GM12878 (cell line): Measurements from ENCODE around the gene S100B. TPM values are rescaled to one million over a fixed set of nuclear protein-coding genes. Genes with fewer than 3 reads are reported as not detected.

ENCODE experiments used
- ATAC-seq: fragments of 200-7000 bp; cut with Tn5 transposase; 3 replicates; pipeline ENCODE4 v1.9.1; 2020; ENCODE audit warnings: mild to moderate bottlenecking, moderate library complexity
- BruUV-seq: library from RNA; stranded (reverse); fragments of 400-500 nt; replicated peaks from 2 replicates; lab custom pipeline; 2021; lab: Mats Ljungman, UMichigan
- CTCF ChIA-PET: fragments of 300-600 bp; sonication (Branson Sonifier 250); formaldehyde crosslinking; extraction: SDS; loops from one replicate; lab custom pipeline; 2021; ENCODE audit warnings: inconsistent platforms; lab: Yijun Ruan, JAX
- POLR2A ChIA-PET: fragments of 350-600 bp; formaldehyde crosslinking; extraction: SDS; loops from one replicate; lab custom pipeline; 2021; ENCODE audit warnings: inconsistent platforms; lab: Charles Lee
- RAD21 ChIA-PET: fragments of 300-600 bp; sonication (Branson Sonifier 250); formaldehyde crosslinking; loops from one replicate; lab custom pipeline; 2023; ENCODE audit warnings: antibody characterized with exemption; ENCODE audit not compliant: unreplicated experiment; lab: Charles Lee
- SMC1A ChIA-PET: fragments of 300-600 bp; sonication (Branson Sonifier 250); formaldehyde crosslinking; loops from one replicate; lab custom pipeline; 2023; ENCODE audit not compliant: unreplicated experiment, uncharacterized antibody; lab: Charles Lee
- DNase-seq: peaks from one replicate; pipeline ENCODE4 v3.0.0-alpha.2; 2011; ENCODE audit warnings: low read depth, low spot score
- FAIRE-seq: peaks from 3 replicates; lab custom pipeline; 2011; peaks lifted over from hg19 to GRCh38; lab: Jason Lieb, UNC
- H2AFZ ChIP-seq: 2 replicates; pipeline ENCODE4 v1.6.0; 2011; ENCODE audit warnings: low read depth, low read length, control low read depth; ENCODE audit not compliant: control insufficient read depth
- H3K27ac ChIP-seq: 2 replicates; pipeline ENCODE4 v1.5.1; 2011; ENCODE audit warnings: control low read depth; ENCODE audit not compliant: control insufficient read depth, insufficient read depth
- H3K27me3 ChIP-seq, 2 experiments: replicated peaks in 1 of 2; 2 replicates each; pipeline versions ENCODE4 v1.6.0 to v1.6.1; 2011; ENCODE audit warnings: low read length in 1 of 2; ENCODE audit not compliant: control insufficient read depth in 2 of 2, insufficient read depth in 2 of 2
- H3K36me3 ChIP-seq, 2 experiments: 2 replicates each; pipeline ENCODE4 v1.5.1; 2011; ENCODE audit warnings: low read length in 1 of 2; ENCODE audit not compliant: control insufficient read depth in 2 of 2, insufficient read depth in 2 of 2
- H3K4me1 ChIP-seq: 2 replicates; pipeline ENCODE4 v1.6.1; 2011; ENCODE audit warnings: mild to moderate bottlenecking, low read length, moderate library complexity, mixed read lengths; ENCODE audit not compliant: control insufficient read depth, insufficient read depth
- H3K4me2 ChIP-seq: 2 replicates; pipeline ENCODE4 v1.6.0; 2011; ENCODE audit warnings: control low read depth; ENCODE audit not compliant: control insufficient read depth, insufficient read depth
- H3K4me3 ChIP-seq: fragments of 200-600 bp; sonication (generic); 2 replicates; pipeline ENCODE4 v1.5.1; 2016
- H3K79me2 ChIP-seq: 2 replicates; pipeline ENCODE4 v1.6.0; 2011; ENCODE audit warnings: low read length; ENCODE audit not compliant: control insufficient read depth, insufficient read depth
- H3K9ac ChIP-seq: 2 replicates; pipeline ENCODE4 v1.8.0; 2011; ENCODE audit warnings: low read length, control low read depth, mixed read lengths; ENCODE audit not compliant: control insufficient read depth, insufficient read depth
- H3K9me3 ChIP-seq: replicated peaks from 3 replicates; pipeline ENCODE4 v1.5.1; 2011; ENCODE audit warnings: mild to moderate bottlenecking, low read length; ENCODE audit not compliant: control insufficient read depth, insufficient read depth
- H4K20me1 ChIP-seq: 2 replicates; pipeline ENCODE4 v1.6.0; 2011; ENCODE audit not compliant: control insufficient read depth, insufficient read depth
- CBFB ChIP-seq: IDR thresholded peaks from 2 replicates; pipeline ENCODE4 v1.6.1; 2016; ENCODE audit warnings: antibody characterized with exemption, low read depth
- EGR1 ChIP-seq, 2 experiments: IDR thresholded peaks; 1 replicate in 1 of 2; 2 replicates in 1 of 2; pipeline ENCODE4 v1.6.1; 2011 to 2012; ENCODE audit warnings: low read depth in 2 of 2, low read length in 2 of 2, borderline replicate concordance in 1 of 2, mild to moderate bottlenecking in 1 of 2, moderate library complexity in 1 of 2
- JUND ChIP-seq: IDR thresholded peaks from 2 replicates; pipeline ENCODE4 v1.6.1; 2012; ENCODE audit warnings: low read depth, mild to moderate bottlenecking, low read length, improper control_type of control experiment, moderate library complexity
- MEF2B ChIP-seq: fragments of 450-650 bp; IDR thresholded peaks from 2 replicates; pipeline ENCODE4 v1.6.1; 2018; ENCODE audit warnings: mild to moderate bottlenecking, moderate library complexity; ENCODE audit not compliant: partially characterized antibody, poor library complexity, severe bottlenecking
- RUNX3 ChIP-seq: IDR thresholded peaks from 2 replicates; pipeline ENCODE4 v1.6.1; 2012; ENCODE audit warnings: low read length, inconsistent platforms
- WGBS: methylation state at CpG from one replicate; pipeline ENCODE4 v1.1.6; 2016; ENCODE audit warnings: low lambda C conversion rate; ENCODE audit not compliant: insufficient replicate concordance, insufficient coverage; ENCODE audit errors: missing lambda C conversion rate; 5-methylcytosine and 5-hydroxymethylcytosine counted together
- in situ Hi-C: fragments of 300-500 bp; cut with MboI; formaldehyde crosslinking; loops from 9 replicates; pipeline ENCODE4 v1.14.3; 2018; ENCODE audit warnings: mixed read lengths
- intact Hi-C: fragments of 100-400 bp; cut with micrococcal nuclease; formaldehyde crosslinking; loops from one replicate; pipeline ENCODE4 v1.14.2; 2022; ENCODE audit not compliant: unreplicated experiment
- polyA plus RNA-seq, 11 experiments: library from polyadenylated mRNA; depleted of rRNA in 4 of 11; unstranded in 6 of 11; stranded (reverse) in 5 of 11; fragments of >200 nt; fragmentation: Nextera tagmentation in 4 of 11; fragmentation: Illumina TruSeq in 1 of 11; extraction: Ambion mirVana in 4 of 11; extraction: Trizol in 1 of 11; gene quantifications; 1 replicate in 1 of 11; 2 replicates in 10 of 11; pipeline versions ENCODE4 v1.2.1 to v1.2.3, GENCODE V29; 2011 to 2016; ENCODE audit warnings: inconsistent platforms in 2 of 11, missing spikeins in 2 of 11, low read depth in 1 of 11
- total RNA-seq, 4 experiments: library from RNA; depleted of rRNA in 3 of 4; stranded (reverse); fragments of >200 nt in 3 of 4; fragmentation: Illumina TruSeq in 1 of 4; extraction: Trizol in 1 of 4; gene quantifications; 2 replicates each; pipeline versions ENCODE4 v1.2.1 to v1.2.3, GENCODE V29; 2013 to 2021
- TF ChIP-seq, protein P1 (sequence below): fragments of 450-650 bp; IDR thresholded peaks from 2 replicates; pipeline ENCODE4 v1.6.1; 2018; ENCODE audit warnings: borderline replicate concordance, mild to moderate bottlenecking; ENCODE audit not compliant: partially characterized antibody

The S100B gene
- total and polyA plus RNA-seq, 10 of the 15 experiments (the other 5 are each of a cell fraction or from before 2014, with no cell fraction given) = 0.11 to 0.22 TPM; not detected in 8

- BruUV-seq = no TSS peak
- Histone ChIP-seq H3K79me2 (no peaks in the 10 kb centered on the region), H2AFZ (peak overlapping the region; percentile 64), H3K9me3 (no peaks in the 10 kb centered on the region; the same call in 1 of the 3 replicates), H3K36me3 (no peaks in the 10 kb centered on the region), H3K9ac (no peak overlapping the region; the same call in 1 of the 2 replicates), H3K4me3 (peak overlapping the region; percentile 62; the same call in 1 of the 2 replicates), H3K4me2 (peak overlapping the region; percentile 93), H3K27ac (peak overlapping the region; percentile 85), H3K4me1 (peaks cover 49% of the 10 kb centered on the region), H4K20me1 (no peaks in the 10 kb centered on the region), H3K27me3 (no peaks in the 10 kb centered on the region)
- ATAC-seq (no peak), DNase-seq (no peak), FAIRE-seq (no peak)
- POLR2A ChIA-PET = interaction anchor here (2.5 kb wide), 1 partner anchor 25 kb away, joined by 15 read pairs; the partner anchor contains the start of gene PRMT2
- TF ChIP-seq CBFB = no peak
- TF ChIP-seq JUND = no peak
- 0 out of 2 replicates have a peak, but pooled peaks have one; percentile 18 for TF ChIP-seq RUNX3
- TF ChIP-seq, protein P1, sequence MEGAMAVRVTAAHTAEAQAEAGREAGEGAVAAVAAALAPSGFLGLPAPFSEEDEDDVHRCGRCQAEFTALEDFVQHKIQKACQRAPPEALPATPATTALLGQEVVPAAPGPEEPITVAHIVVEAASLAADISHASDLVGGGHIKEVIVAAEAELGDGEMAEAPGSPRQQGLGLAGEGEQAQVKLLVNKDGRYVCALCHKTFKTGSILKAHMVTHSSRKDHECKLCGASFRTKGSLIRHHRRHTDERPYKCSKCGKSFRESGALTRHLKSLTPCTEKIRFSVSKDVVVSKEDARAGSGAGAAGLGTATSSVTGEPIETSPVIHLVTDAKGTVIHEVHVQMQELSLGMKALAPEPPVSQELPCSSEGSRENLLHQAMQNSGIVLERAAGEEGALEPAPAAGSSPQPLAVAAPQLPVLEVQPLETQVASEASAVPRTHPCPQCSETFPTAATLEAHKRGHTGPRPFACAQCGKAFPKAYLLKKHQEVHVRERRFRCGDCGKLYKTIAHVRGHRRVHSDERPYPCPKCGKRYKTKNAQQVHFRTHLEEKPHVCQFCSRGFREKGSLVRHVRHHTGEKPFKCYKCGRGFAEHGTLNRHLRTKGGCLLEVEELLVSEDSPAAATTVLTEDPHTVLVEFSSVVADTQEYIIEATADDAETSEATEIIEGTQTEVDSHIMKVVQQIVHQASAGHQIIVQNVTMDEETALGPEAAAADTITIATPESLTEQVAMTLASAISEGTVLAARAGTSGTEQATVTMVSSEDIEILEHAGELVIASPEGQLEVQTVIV = no peak
- TF ChIP-seq EGR1 (IDR thresholded peaks at IDR 0.05; ENCODE audit: borderline replicate concordance in 1 of 2, low read depth in 2 of 2, low read length in 2 of 2) = no peak
- no peak for TF ChIP-seq MEF2B
- SMC1A ChIA-PET = interaction anchor here (1.0 to 2.5 kb wide), 4 partner anchors 9 to 467 kb away, joined by 3 to 20 read pairs (median 5); no protein-coding TSS in a partner anchor
- in situ Hi-C loops (no loop called here), intact Hi-C loops (no loop called here)
- WGBS = 53% methylated on average over 6 of the region's 6 CpGs
- RAD21 ChIA-PET = interaction anchor here (1.3 kb wide), 1 partner anchor 466 kb away, joined by 4 read pairs; no protein-coding TSS in a partner anchor
- CTCF ChIA-PET = interaction anchor here (1.1 kb wide), 1 partner anchor 148 kb away, joined by 3 read pairs; no protein-coding TSS in a partner anchor
Observed at GRCh38 chr21:46610018-46610701, 5.3 kb upstream of the S100B start.
